Upper lobe of left lung (tissue), 6 donors: ENCODE data around the gene LARP4B. TPM values are rescaled to one million over a fixed set of nuclear protein-coding genes. Genes with fewer than 3 reads are reported as not detected.

Source experiments
- ATAC-seq, 2 donors: fragments of 200-7000 bp; cut with Tn5 transposase; one replicate each; pipeline ENCODE4 v1.9.1; 2022; ENCODE audit warnings: mild to moderate bottlenecking in 2 of 2, moderate library complexity in 2 of 2; ENCODE audit not compliant: low FRiP score in 2 of 2
- DNase-seq, 2 donors: peaks; one replicate each; pipeline ENCODE4 v3.0.0-alpha.2; 2019 to 2020
- H3K27ac ChIP-seq, 4 donors: fragments of 200-600 bp; sonication (generic); one replicate each; pipeline ENCODE4 v1.5.1; 2016 to 2019
- H3K27me3 ChIP-seq, 4 donors: fragments of 200-600 bp; sonication (generic); one replicate each; pipeline ENCODE4 v1.5.1; 2017 to 2019
- H3K36me3 ChIP-seq, 4 donors: fragments of 200-600 bp; sonication (generic); one replicate each; pipeline ENCODE4 v1.5.1; 2016 to 2019
- H3K4me1 ChIP-seq, 4 donors: fragments of 200-600 bp; sonication (generic); one replicate each; pipeline ENCODE4 v1.5.1; 2018 to 2019
- H3K4me3 ChIP-seq, 4 donors: fragments of 200-600 bp; sonication (generic); one replicate each; pipeline ENCODE4 v1.5.1; 2017 to 2019; ENCODE audit warnings: mild to moderate bottlenecking in 2 of 4, moderate library complexity in 1 of 4
- H3K9me3 ChIP-seq, 4 donors: fragments of 200-600 bp; sonication (generic); one replicate each; pipeline ENCODE4 v1.5.1; 2018 to 2019
- CTCF ChIP-seq, 6 experiments: fragments of 450-650 bp in 4 of 6; fragments of 200-600 bp in 2 of 6; sonication (generic) in 2 of 6; IDR thresholded peaks; one replicate each; pipeline ENCODE4 v1.5.1; 2016 to 2019; ENCODE audit warnings: antibody characterized with exemption in 6 of 6
- EP300 ChIP-seq, 4 donors: sonication (generic); formaldehyde crosslinking; IDR thresholded peaks; one replicate each; pipeline ENCODE4 v1.5.1; 2017; ENCODE audit warnings: antibody characterized with exemption in 4 of 4, control low read depth in 2 of 4
- POLR2A ChIP-seq, 4 donors: fragments of 450-650 bp; IDR thresholded peaks; one replicate each; pipeline ENCODE4 v1.5.1; 2016 to 2017; ENCODE audit warnings: antibody characterized with exemption in 4 of 4, mild to moderate bottlenecking in 2 of 4
- POLR2AphosphoS5 ChIP-seq, 2 donors: sonication (generic); formaldehyde crosslinking; IDR thresholded peaks; one replicate each; pipeline ENCODE4 v1.5.1; 2017; ENCODE audit warnings: antibody characterized with exemption in 2 of 2
- WGBS, 2 donors: methylation state at CpG; one replicate each; pipeline ENCODE4 v1.1.5; 2017 to 2018; 5-methylcytosine and 5-hydroxymethylcytosine counted together
- total RNA-seq, 6 donors: library from RNA; depleted of rRNA in 4 of 6; stranded (reverse); fragments of >200 nt in 4 of 6; gene quantifications; one replicate each; pipeline versions ENCODE4 v1.1.0 to v1.2.1, GENCODE V29; 2016 to 2021
- donor health status: DM: no; HTN: no; CAD: no; lungs with moderate emphysema.
- donor health status: DM: no; HTN: yes; CAD: no; lungs with severe emphysema.

Gene LARP4B
- total RNA-seq, 6 donors from 2014 or later: 106 to 154 (median 139) TPM

GRCh38 chr10:974785-975074 lies 43.2 kb upstream of the LARP4B start:
- Histone ChIP-seq H3K27ac (peak overlapping the region; percentile 45 to 86 (median 71)), H3K9me3 (peaks cover 0 to 11% (median 9%) of the 10 kb centered on the region in 4 donors), H3K36me3 (no peaks in the 10 kb centered on the region), H3K27me3 (no peaks in the 10 kb centered on the region), H3K4me3 (no peak overlapping the region), H3K4me1 (peaks cover 13 to 45% (median 35%) of the 10 kb centered on the region in 4 donors)
- no peak for DNase-seq
- 59 to 79% methylated on average over 5 of the region's 5 CpGs for WGBS, 2 donors
- ATAC-seq: peak in 1 of 2 donors; percentile 1
- TF ChIP-seq EP300 (IDR thresholded peaks at IDR 0.05) (no peak), CTCF (IDR thresholded peaks at IDR 0.05) (no peak), POLR2AphosphoS5 (IDR thresholded peaks at IDR 0.05) (no peak), POLR2A (IDR thresholded peaks at IDR 0.05) (no peak)

- peak in 1 of 2 donors; percentile 87 for DNase-seq
- Histone ChIP-seq H3K4me1 (peaks cover 13 to 50% (median 37%) of the 10 kb centered on the region in 4 donors), H3K27ac (peak overlapping the region; percentile 45 to 86 (median 71)), H3K27me3 (no peaks in the 10 kb centered on the region), H3K9me3 (peaks cover 0 to 8% (median 7%) of the 10 kb centered on the region in 4 donors), H3K4me3 (no peak overlapping the region), H3K36me3 (no peaks in the 10 kb centered on the region)
- peak; percentile 34 to 78 for ATAC-seq
- WGBS, 2 donors: 67 to 80% methylated on average over 11 to 20 of the region's 20 CpGs
- TF ChIP-seq POLR2A (IDR thresholded peaks at IDR 0.05) (no peak), EP300 (IDR thresholded peaks at IDR 0.05) (peak in 1 of 4 donors; percentile 86), CTCF (IDR thresholded peaks at IDR 0.05) (no peak), POLR2AphosphoS5 (IDR thresholded peaks at IDR 0.05) (peak; percentile 24 to 69)
Measured at GRCh38 chr10:974038-974784, 42.7 kb upstream of the LARP4B start.

GRCh38 chr10:972763-973162 lies 41.3 kb upstream of the LARP4B start:
- H3K4me3 ChIP-seq: no peak overlapping the region
- no peaks in the 10 kb centered on the region for H3K27me3 ChIP-seq
- H3K36me3 ChIP-seq: no peaks in the 10 kb centered on the region
- DNase-seq (no peak), ATAC-seq (no peak)
- H3K4me1 ChIP-seq: peaks cover 13 to 58% (median 42%) of the 10 kb centered on the region in 4 donors
- peak overlapping the region in 3 of 4 donors; percentile 74 to 86 (median 74) for H3K27ac ChIP-seq
- H3K9me3 ChIP-seq: no peaks in the 10 kb centered on the region
- 78 to 85% methylated on average over 7 to 8 of the region's 8 CpGs for whole genome bisulfite sequencing, 2 donors
- TF ChIP-seq CTCF (IDR thresholded peaks at IDR 0.05) (no peak), POLR2AphosphoS5 (IDR thresholded peaks at IDR 0.05) (no peak), EP300 (IDR thresholded peaks at IDR 0.05) (no peak), POLR2A (IDR thresholded peaks at IDR 0.05) (no peak)

DNA sequence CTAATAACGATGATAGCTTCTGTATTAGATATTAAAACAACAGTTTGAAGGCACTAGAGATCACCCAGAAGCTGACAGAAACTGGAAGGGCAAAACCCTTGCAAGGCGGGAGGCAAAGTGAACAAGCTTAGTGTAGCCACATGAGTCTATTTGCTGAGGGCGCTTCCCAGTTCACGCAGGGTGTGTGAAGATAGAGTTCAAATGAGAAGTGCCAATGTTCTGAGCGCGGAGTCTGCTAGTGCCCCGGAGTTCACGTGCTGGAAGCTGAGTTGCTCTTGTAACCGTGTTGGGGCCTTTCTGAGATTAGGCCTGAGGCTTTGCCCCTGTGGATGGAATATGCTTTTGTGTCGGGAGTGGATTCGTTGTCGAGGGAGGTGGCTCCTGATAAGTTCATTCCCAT lies 40.1 kb upstream of the LARP4B start:
- peak; percentile 52 to 66 for ATAC-seq
- WGBS, 2 donors: 55 to 56% methylated on average over 12 of the region's 12 CpGs
- H3K4me1 ChIP-seq: peaks cover 13 to 58% (median 42%) of the 10 kb centered on the region in 4 donors
- H3K4me3 ChIP-seq: no peak overlapping the region
- TF ChIP-seq EP300 (IDR thresholded peaks at IDR 0.05) (peak in 1 of 4 donors; percentile 42), CTCF (IDR thresholded peaks at IDR 0.05) (no peak)
- H3K36me3 ChIP-seq: no peaks in the 10 kb centered on the region
- peak overlapping the region; percentile 62 to 86 (median 74) for H3K27ac ChIP-seq
- no peaks in the 10 kb centered on the region for H3K27me3 ChIP-seq
- peak in 1 of 2 donors; percentile 71 for DNase-seq
- H3K9me3 ChIP-seq: no peaks in the 10 kb centered on the region

DNA sequence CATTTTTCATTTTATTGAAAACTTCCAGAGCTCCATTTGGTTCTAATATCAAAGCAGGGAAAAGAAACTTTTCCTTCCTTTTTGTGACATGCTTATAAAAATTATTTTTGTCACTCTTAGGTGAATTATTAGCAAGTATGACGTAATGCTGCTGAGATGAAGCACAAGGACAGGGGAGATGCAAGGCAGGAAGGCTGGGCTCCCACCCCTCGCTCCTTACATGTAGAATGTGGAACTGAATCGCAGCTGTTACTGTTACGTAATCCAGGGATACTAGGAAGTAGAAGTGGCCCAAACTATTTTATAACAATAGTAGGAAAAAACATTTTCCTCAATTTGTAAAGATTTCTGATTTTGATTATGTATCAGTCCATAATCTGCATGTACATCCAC lies 39.6 kb upstream of the LARP4B start:
- ATAC-seq: peak in 1 of 2 donors; percentile 78
- 21 to 31% methylated on average over 4 of the region's 4 CpGs for WGBS, 2 donors
- peak in 1 of 2 donors; percentile 67 for DNase-seq

More for the DNA sequence above, 39.6 kb upstream of the LARP4B start:
- H3K9me3 ChIP-seq: no peaks in the 10 kb centered on the region
- H3K27me3 ChIP-seq: no peaks in the 10 kb centered on the region
- H3K4me1 ChIP-seq: peaks cover 13 to 58% (median 42%) of the 10 kb centered on the region in 4 donors
- no peaks in the 10 kb centered on the region for H3K36me3 ChIP-seq
- TF ChIP-seq CTCF (IDR thresholded peaks at IDR 0.05) (no peak), POLR2A (IDR thresholded peaks at IDR 0.05) (no peak)
- peak overlapping the region; percentile 62 to 86 (median 74) for H3K27ac ChIP-seq
- peak overlapping the region in 1 of 4 donors; percentile 1 for H3K4me3 ChIP-seq
